SK-N-SH (cell line): ENCODE measurements around the gene RPS6KC1. TPM values are rescaled to one million over a fixed set of nuclear protein-coding genes. Genes with fewer than 3 reads are reported as not detected.

Experiments
- CTCF ChIA-PET: fragments of 300-600, 350-600 bp; formaldehyde crosslinking; extraction: SDS; loops from one replicate; lab custom pipeline; 2021; lab: Yijun Ruan, JAX
- POLR2A ChIA-PET: fragments of 350-600 bp; sonication (Branson Sonifier 250); formaldehyde crosslinking; extraction: SDS; loops from one replicate; lab custom pipeline; 2020; ENCODE audit warnings: antibody characterized with exemption, inconsistent platforms; lab: Yijun Ruan, JAX
- DNase-seq: peaks from one replicate; pipeline ENCODE4 v3.0.0; 2012
- H2AFZ ChIP-seq: fragments of 200-600 bp; sonication (generic); 2 replicates; pipeline ENCODE4 v1.8.1; 2016; ENCODE audit warnings: antibody characterized with exemption, mild to moderate bottlenecking, low read depth
- H3F3A ChIP-seq: fragments of 200-600 bp; sonication (generic); replicated peaks from 2 replicates; pipeline ENCODE3; 2016; ENCODE audit warnings: antibody characterized with exemption, mild to moderate bottlenecking; ENCODE audit not compliant: insufficient read depth
- H3K27ac ChIP-seq, 2 experiments: fragments of 200-500 bp in 1 of 2; fragments of 200-600 bp in 1 of 2; sonication (Bioruptor generic) in 1 of 2; sonication (generic), shearing (Covaris generic) in 1 of 2; 2 replicates each; pipeline versions ENCODE4 v1.5.1 to v1.6.1; 2014 to 2016; ENCODE audit warnings: low read depth in 2 of 2, inconsistent platforms in 1 of 2, low read length in 1 of 2, mild to moderate bottlenecking in 1 of 2, mixed read lengths in 1 of 2
- H3K27me3 ChIP-seq: fragments of 200-600 bp; sonication (generic), shearing (Covaris generic); 2 replicates; pipeline ENCODE4 v1.6.1; 2016; ENCODE audit warnings: mixed run types; ENCODE audit not compliant: insufficient read depth
- H3K36me3 ChIP-seq, 2 experiments: fragments of 200-500 bp in 1 of 2; fragments of 200-600 bp in 1 of 2; sonication (Bioruptor generic) in 1 of 2; sonication (generic) in 1 of 2; replicated peaks in 1 of 2; 2 replicates each; pipeline versions ENCODE3 to v1.5.1; 2014 to 2016; ENCODE audit warnings: low read length in 1 of 2, mild to moderate bottlenecking in 1 of 2; ENCODE audit not compliant: insufficient read depth in 2 of 2, control insufficient read depth in 1 of 2
- H3K4me1 ChIP-seq, 2 experiments: fragments of 200-500 bp in 1 of 2; fragments of 200-600 bp in 1 of 2; sonication (Bioruptor generic) in 1 of 2; sonication (generic), shearing (Covaris generic) in 1 of 2; 2 replicates each; pipeline versions ENCODE4 v1.5.1 to v1.6.1; 2014 to 2016; ENCODE audit warnings: low read depth in 1 of 2, low read length in 1 of 2, mixed run types in 1 of 2; ENCODE audit not compliant: insufficient read depth in 2 of 2, control insufficient read depth in 1 of 2
- H3K4me2 ChIP-seq: fragments of 200-600 bp; sonication (generic), shearing (Covaris generic); 2 replicates; pipeline ENCODE4 v1.6.1; 2017; ENCODE audit warnings: mixed run types
- H3K4me3 ChIP-seq, 2 experiments: fragments of 200-500 bp in 1 of 2; fragments of 200-600 bp in 1 of 2; sonication (Bioruptor generic) in 1 of 2; sonication (generic), shearing (Covaris generic) in 1 of 2; 2 replicates each; pipeline versions ENCODE4 v1.5.1 to v1.8.1; 2014 to 2016; ENCODE audit warnings: low read depth in 2 of 2, inconsistent platforms in 1 of 2, low read length in 1 of 2, mild to moderate bottlenecking in 1 of 2, mixed read lengths in 1 of 2, moderate library complexity in 1 of 2
- H3K79me2 ChIP-seq: fragments of 200-600 bp; sonication (generic); 2 replicates; pipeline ENCODE4 v1.8.1; 2017; ENCODE audit warnings: mild to moderate bottlenecking; ENCODE audit not compliant: insufficient read depth
- H3K9ac ChIP-seq: fragments of 200-600 bp; sonication (generic); 2 replicates; pipeline ENCODE4 v1.6.1; 2017; ENCODE audit warnings: mixed run types
- H3K9me2 ChIP-seq: fragments of 200-600 bp; sonication (generic); 2 replicates; pipeline ENCODE4 v1.6.1; 2017; ENCODE audit warnings: mixed run types
- H3K9me3 ChIP-seq: fragments of 200-600 bp; sonication (generic); 2 replicates; pipeline ENCODE4 v1.6.1; 2017; ENCODE audit warnings: mixed run types, mild to moderate bottlenecking, moderate library complexity
- H4K20me1 ChIP-seq: fragments of 200-600 bp; sonication (generic); 2 replicates; pipeline ENCODE4 v1.6.1; 2017; ENCODE audit warnings: mild to moderate bottlenecking, mixed run types; ENCODE audit not compliant: insufficient read depth
- CTCF ChIP-seq: fragments of 200-600 bp; sonication (generic); IDR thresholded peaks from 2 replicates; pipeline ENCODE4 v1.6.1; 2017; ENCODE audit warnings: antibody characterized with exemption, mild to moderate bottlenecking, moderate library complexity
- EP300 ChIP-seq, 2 experiments: IDR thresholded peaks; 2 replicates each; pipeline versions ENCODE4 v1.4.0 to v1.6.1; 2012; ENCODE audit warnings: borderline replicate concordance in 1 of 2, low read depth in 1 of 2, low read length in 1 of 2
- EZH2phosphoT487 ChIP-seq: fragments of 200-600 bp; sonication (generic); IDR thresholded peaks from 2 replicates; pipeline ENCODE4 v1.6.1; 2017; ENCODE audit warnings: low read depth, mixed run types, mild to moderate bottlenecking, antibody characterized with exemption, moderate library complexity, borderline replicate concordance
- GABPA ChIP-seq: IDR thresholded peaks from 2 replicates; pipeline ENCODE4 v1.4.0; 2012; ENCODE audit warnings: low read depth, mild to moderate bottlenecking
- GATA2 ChIP-seq: sonication (generic); formaldehyde crosslinking; IDR thresholded peaks from 2 replicates; pipeline ENCODE4 v1.5.0; 2020; ENCODE audit warnings: mild to moderate bottlenecking, missing genetic modification reagents
- IRF3 ChIP-seq: fragments of 150-350 bp; IDR thresholded peaks from 2 replicates; pipeline ENCODE4 v1.6.1; 2016; ENCODE audit warnings: mild to moderate bottlenecking, low read depth, low read length
- JUND ChIP-seq: IDR thresholded peaks from 2 replicates; pipeline ENCODE4 v1.4.0; 2012
- MAX ChIP-seq: IDR thresholded peaks from 2 replicates; pipeline ENCODE4 v1.4.0; 2012; ENCODE audit warnings: low read depth
- MEF2A ChIP-seq: IDR thresholded peaks from 2 replicates; pipeline ENCODE4 v1.4.0; 2012; ENCODE audit warnings: low read depth, borderline replicate concordance
- NFIC ChIP-seq: IDR thresholded peaks from 2 replicates; pipeline ENCODE4 v1.4.0; 2012; ENCODE audit warnings: borderline replicate concordance
- NRF1 ChIP-seq: IDR thresholded peaks from 2 replicates; pipeline ENCODE4 v1.6.1; 2012; ENCODE audit warnings: low read depth, mild to moderate bottlenecking, low read length
- PBX3 ChIP-seq: IDR thresholded peaks from 2 replicates; pipeline ENCODE4; 2012
- RCOR1 ChIP-seq: fragments of 150-350 bp; IDR thresholded peaks from 2 replicates; pipeline ENCODE4 v1.6.1; 2017; ENCODE audit warnings: antibody characterized with exemption, low read length
- RFX5 ChIP-seq: IDR thresholded peaks from 2 replicates; pipeline ENCODE4 v1.6.1; 2012; ENCODE audit warnings: mild to moderate bottlenecking, improper control_type of control experiment, low read length
- RXRA ChIP-seq: IDR thresholded peaks from 2 replicates; pipeline ENCODE4 v1.4.0; 2012; ENCODE audit warnings: low read depth, mild to moderate bottlenecking, borderline replicate concordance
- SIN3A ChIP-seq: IDR thresholded peaks from 2 replicates; pipeline ENCODE4 v1.6.1; 2012; ENCODE audit warnings: low read depth, mild to moderate bottlenecking, low read length, moderate library complexity, borderline replicate concordance
- TEAD4 ChIP-seq: IDR thresholded peaks from 2 replicates; pipeline ENCODE4 v1.4.0; 2012; ENCODE audit warnings: mild to moderate bottlenecking, borderline replicate concordance; ENCODE audit not compliant: insufficient read depth
- USF1 ChIP-seq: IDR thresholded peaks from 2 replicates; pipeline ENCODE4 v1.4.0; 2012; ENCODE audit warnings: low read depth, borderline replicate concordance
- WGBS: methylation state at CpG from one replicate; pipeline ENCODE4 v1.1.6; 2017; ENCODE audit warnings: low lambda C conversion rate; 5-methylcytosine and 5-hydroxymethylcytosine counted together
- polyA plus RNA-seq, 3 experiments: library from polyadenylated mRNA; depleted of rRNA; stranded (reverse); fragments of >200 nt; gene quantifications; 2 replicates each; pipeline ENCODE4 v1.2.3, GENCODE V29; 2012

The RPS6KC1 gene
- polyA plus RNA-seq, 1 of the 3 experiments (the other 2 are of a cell fraction), result 7.8 TPM

GRCh38 chr1:213120961-213121360 is 69.9 kb downstream of the RPS6KC1 start:
- TF ChIP-seq GATA2 (no peak), TEAD4 (no peak), EZH2phosphoT487 (no peak), PBX3 (no peak), IRF3 (no peak), NRF1 (no peak), MAX (no peak), RFX5 (no peak), SIN3A (no peak), CTCF (no peak), NFIC (no peak), EP300 (IDR thresholded peaks at IDR 0.05; ENCODE audit: borderline replicate concordance in 1 of 2, low read depth in 1 of 2, low read length in 1 of 2) (no peak)

GRCh38 chr1:213122514-213122929 is 71.5 kb downstream of the RPS6KC1 start:
- DNase-seq, result peak; percentile 5
- H3K4me3 ChIP-seq, result no peak overlapping the region
- no peak overlapping the region for H3K4me2 ChIP-seq
- ChIA-PET CTCF (interaction anchor here (0.6 to 4.1 kb wide), 20 partner anchors 12 to 1210 kb away, joined by 3 to 31 read pairs (median 4); no protein-coding TSS in a partner anchor), POLR2A (no interaction called here)
- H3K4me1 ChIP-seq, result peaks cover 4 to 16% of the 10 kb centered on the region in 2 experiments; a peak in 3 of 4 replicates
- peaks cover 4% of the 10 kb centered on the region for H4K20me1 ChIP-seq
- H3K9me2 ChIP-seq, result no peaks in the 10 kb centered on the region
- H3K27ac ChIP-seq, result peak overlapping the region in 1 of 2 experiments; percentile 38; a peak in 1 of 4 replicates
- H3F3A ChIP-seq, result peaks cover 25% of the 10 kb centered on the region
- H2AFZ ChIP-seq, result no peak overlapping the region
- H3K9me3 ChIP-seq, result no peaks in the 10 kb centered on the region
- H3K36me3 ChIP-seq, result peaks cover 13 to 15% of the 10 kb centered on the region in 2 experiments
- peaks cover 36% of the 10 kb centered on the region for H3K79me2 ChIP-seq
- H3K9ac ChIP-seq, result no peak overlapping the region
- H3K27me3 ChIP-seq, result no peaks in the 10 kb centered on the region
- no peak for TF ChIP-seq JUND
- TF ChIP-seq RXRA, result no peak
- no peak for TF ChIP-seq GATA2
- no peak for TF ChIP-seq IRF3
- no peak for TF ChIP-seq RCOR1
- TF ChIP-seq NFIC, result no peak
- no peak for TF ChIP-seq GABPA
- TF ChIP-seq MEF2A, result no peak
- no peak for TF ChIP-seq USF1
- TF ChIP-seq CTCF, result peak; percentile 67

More at GRCh38 chr1:213120961-213121360, 69.9 kb downstream of the RPS6KC1 start:
- H3K79me2 ChIP-seq, result peaks cover 41% of the 10 kb centered on the region
- peaks cover 4% of the 10 kb centered on the region for H4K20me1 ChIP-seq
- H3K27me3 ChIP-seq, result no peaks in the 10 kb centered on the region
- H2AFZ ChIP-seq, result no peak overlapping the region
- H3K9me2 ChIP-seq, result no peaks in the 10 kb centered on the region
- H3K4me2 ChIP-seq, result peak overlapping the region; percentile 42; the same call in 1 of the 2 replicates
- H3F3A ChIP-seq, result peaks cover 28% of the 10 kb centered on the region
- H3K4me1 ChIP-seq, result peaks cover 4 to 16% of the 10 kb centered on the region in 2 experiments; a peak in 3 of 4 replicates
- H3K36me3 ChIP-seq, result peaks cover 13 to 17% of the 10 kb centered on the region in 2 experiments
- POLR2A ChIA-PET, result no interaction called here
- H3K27ac ChIP-seq, result peak overlapping the region in 1 of 2 experiments; percentile 43; a peak in 2 of 4 replicates
- DNase-seq, result no peak
- no peak overlapping the region for H3K4me3 ChIP-seq
- CTCF ChIA-PET, result interaction anchor here (0.6 to 4.1 kb wide), 7 partner anchors 13 to 1002 kb away, joined by 3 to 31 read pairs (median 3); no protein-coding TSS in a partner anchor
- no peak overlapping the region; the same call in 1 of the 2 replicates for H3K9ac ChIP-seq
- no peaks in the 10 kb centered on the region for H3K9me3 ChIP-seq
- WGBS, result 95% methylated on average over 4 of the region's 4 CpGs
